IMR-90 (cell line): ENCODE measurements around the gene SLC23A2. TPM values are rescaled to one million over a fixed set of nuclear protein-coding genes. Genes with fewer than 3 reads are reported as not detected.

Source experiments
- ATAC-seq: fragments of 200-7000 bp; cut with Tn5 transposase; 2 replicates; pipeline ENCODE4 v1.9.1; 2020; ENCODE audit warnings: low read depth, mild to moderate bottlenecking, moderate library complexity
- BruUV-seq: library from RNA; stranded (reverse); fragments of 400-500 nt; replicated peaks from 2 replicates; lab custom pipeline; 2021; lab: Mats Ljungman, UMichigan
- CTCF ChIA-PET: fragments of 300-600 bp; formaldehyde crosslinking; extraction: SDS; loops from one replicate; lab custom pipeline; 2021; ENCODE audit warnings: antibody characterized with exemption; lab: Yijun Ruan, JAX
- POLR2A ChIA-PET: fragments of 300-600 bp; sonication (Branson Sonifier 250); formaldehyde crosslinking; loops from one replicate; lab custom pipeline; 2022; ENCODE audit warnings: antibody characterized with exemption; ENCODE audit not compliant: unreplicated experiment; lab: Charles Lee
- DNase-seq: peaks from one replicate; pipeline ENCODE4 v3.0.0; 2013
- H2AFZ ChIP-seq: replicated peaks from 2 replicates; pipeline ENCODE3; 2013; ENCODE audit warnings: low read length, mild to moderate bottlenecking; ENCODE audit not compliant: poor library complexity
- H2AK5ac ChIP-seq: 2 replicates; pipeline ENCODE4 v1.6.1; 2013; ENCODE audit warnings: low read depth, low read length, inconsistent platforms
- H2AK9ac ChIP-seq: replicated peaks from 2 replicates; pipeline ENCODE3; 2013; ENCODE audit warnings: mild to moderate bottlenecking, low read depth, low read length, moderate library complexity; ENCODE audit not compliant: poor library complexity
- H2BK120ac ChIP-seq: 2 replicates; pipeline ENCODE4 v1.6.1; 2013; ENCODE audit warnings: low read depth, low read length, inconsistent platforms
- H2BK15ac ChIP-seq: 3 replicates; pipeline ENCODE4 v1.6.1; 2013; ENCODE audit warnings: low read depth, low read length, inconsistent platforms
- H2BK20ac ChIP-seq: 2 replicates; pipeline ENCODE4 v1.6.1; 2013; ENCODE audit warnings: low read depth, mild to moderate bottlenecking, inconsistent platforms, low read length, moderate library complexity
- H2BK5ac ChIP-seq: 2 replicates; pipeline ENCODE4 v1.6.1; 2013; ENCODE audit warnings: mild to moderate bottlenecking, low read depth, low read length, inconsistent platforms; ENCODE audit not compliant: poor library complexity, severe bottlenecking
- H3K14ac ChIP-seq: replicated peaks from 2 replicates; pipeline ENCODE4 v1.6.1; 2013; ENCODE audit warnings: low read depth, low read length, inconsistent platforms
- H3K18ac ChIP-seq: 2 replicates; pipeline ENCODE4 v1.6.1; 2013; ENCODE audit warnings: low read depth, low read length, control low read depth
- H3K23ac ChIP-seq: 2 replicates; pipeline ENCODE4 v1.6.1; 2013; ENCODE audit warnings: low read depth, low read length, inconsistent platforms
- H3K27ac ChIP-seq: 2 replicates; pipeline ENCODE4 v1.5.1; 2013; ENCODE audit warnings: mild to moderate bottlenecking, control low read depth, low read length; ENCODE audit not compliant: insufficient read depth
- H3K27me3 ChIP-seq: 2 replicates; pipeline ENCODE4 v1.6.1; 2013; ENCODE audit warnings: low read length; ENCODE audit not compliant: control insufficient read depth, insufficient read depth
- H3K36me3 ChIP-seq: 2 replicates; pipeline ENCODE4 v1.6.1; 2013; ENCODE audit warnings: low read length, mixed read lengths; ENCODE audit not compliant: control insufficient read depth, insufficient read depth
- H3K4ac ChIP-seq: 2 replicates; pipeline ENCODE4 v1.6.1; 2013; ENCODE audit warnings: low read depth, low read length, inconsistent platforms
- H3K4me1 ChIP-seq: 2 replicates; pipeline ENCODE4 v1.6.1; 2013; ENCODE audit warnings: low read length, mixed read lengths; ENCODE audit not compliant: control insufficient read depth, insufficient read depth
- H3K4me2 ChIP-seq: 2 replicates; pipeline ENCODE4 v1.6.1; 2013; ENCODE audit warnings: low read depth, mild to moderate bottlenecking, control low read depth, low read length, moderate library complexity
- H3K4me3 ChIP-seq: 2 replicates; pipeline ENCODE4 v1.5.1; 2013; ENCODE audit warnings: low read depth, mild to moderate bottlenecking, control low read depth, low read length, moderate library complexity; ENCODE audit not compliant: insufficient read depth
- H3K56ac ChIP-seq: 2 replicates; pipeline ENCODE4 v1.6.1; 2013; ENCODE audit warnings: low read length, inconsistent platforms; ENCODE audit not compliant: insufficient read depth; ENCODE audit errors: extremely low read depth
- H3K79me1 ChIP-seq, 2 experiments: 2 replicates each; pipeline ENCODE4 v1.6.1; 2013; ENCODE audit warnings: low read length in 2 of 2, inconsistent platforms in 1 of 2, low read depth in 1 of 2
- H3K9ac ChIP-seq: 2 replicates; pipeline ENCODE4 v1.6.1; 2013; ENCODE audit warnings: low read depth, low read length, control low read depth
- H3K9me1 ChIP-seq: 2 replicates; pipeline ENCODE4 v1.6.1; 2013; ENCODE audit warnings: low read length, inconsistent platforms; ENCODE audit not compliant: insufficient read depth
- H3K9me3 ChIP-seq: 2 replicates; pipeline ENCODE4 v1.6.1; 2013; ENCODE audit warnings: low read length; ENCODE audit not compliant: control insufficient read depth, insufficient read depth
- H4K20me1 ChIP-seq: 2 replicates; pipeline ENCODE4 v1.6.1; 2013; ENCODE audit warnings: low read length, inconsistent platforms; ENCODE audit not compliant: insufficient read depth
- H4K5ac ChIP-seq: 2 replicates; pipeline ENCODE4 v1.6.1; 2013; ENCODE audit warnings: mild to moderate bottlenecking, low read depth, low read length, control low read depth
- H4K8ac ChIP-seq, 2 experiments: 2 replicates each; pipeline ENCODE4 v1.6.1; 2013; ENCODE audit warnings: low read depth in 2 of 2, low read length in 2 of 2, control low read depth in 1 of 2, inconsistent platforms in 1 of 2
- H4K91ac ChIP-seq: 2 replicates; pipeline ENCODE4 v1.6.1; 2013; ENCODE audit warnings: low read depth, low read length, inconsistent platforms; ENCODE audit not compliant: insufficient read depth
- BHLHE40 ChIP-seq: fragments of 150-350 bp; IDR thresholded peaks from 2 replicates; pipeline ENCODE4 v1.6.1; 2016; ENCODE audit warnings: mild to moderate bottlenecking, low read depth, low read length
- CEBPB ChIP-seq: IDR thresholded peaks from 2 replicates; pipeline ENCODE4 v1.6.1; 2012; ENCODE audit warnings: low read depth, low read length, improper control_type of control experiment
- CHD1 ChIP-seq: IDR thresholded peaks from 2 replicates; pipeline ENCODE4 v1.6.1; 2012; ENCODE audit warnings: low read depth, low read length, improper control_type of control experiment
- ELK1 ChIP-seq: fragments of 150-350 bp; IDR thresholded peaks from 2 replicates; pipeline ENCODE4 v1.6.1; 2016; ENCODE audit warnings: low read depth, mild to moderate bottlenecking, low read length, moderate library complexity, borderline replicate concordance
- FOS ChIP-seq: fragments of 150-350 bp; IDR thresholded peaks from 2 replicates; pipeline ENCODE4 v1.6.1; 2016; ENCODE audit warnings: low read depth, low read length
- MAFK ChIP-seq: IDR thresholded peaks from 2 replicates; pipeline ENCODE4 v1.6.1; 2012; ENCODE audit warnings: low read depth, low read length, improper control_type of control experiment
- MXI1 ChIP-seq: IDR thresholded peaks from 2 replicates; pipeline ENCODE4 v1.6.1; 2012; ENCODE audit warnings: low read depth, mild to moderate bottlenecking, low read length, moderate library complexity, borderline replicate concordance
- NFE2L2 ChIP-seq: fragments of 150-350 bp; IDR thresholded peaks from 2 replicates; pipeline ENCODE4 v1.6.1; 2016; ENCODE audit warnings: low read depth, mild to moderate bottlenecking, low read length
- POLR2A ChIP-seq: IDR thresholded peaks from 2 replicates; pipeline ENCODE4 v1.6.1; 2012; ENCODE audit warnings: mild to moderate bottlenecking, low read depth, low read length
- RAD21 ChIP-seq: IDR thresholded peaks from 2 replicates; pipeline ENCODE4 v1.6.1; 2012; ENCODE audit warnings: low read length, improper control_type of control experiment
- RCOR1 ChIP-seq: IDR thresholded peaks from 2 replicates; pipeline ENCODE4 v1.6.1; 2012; ENCODE audit warnings: mild to moderate bottlenecking, low read length, improper control_type of control experiment; ENCODE audit not compliant: insufficient replicate concordance
- RFX5 ChIP-seq: IDR thresholded peaks from 2 replicates; pipeline ENCODE4 v1.8.0; 2012; ENCODE audit warnings: low read depth, mild to moderate bottlenecking, low read length, moderate library complexity
- SMC3 ChIP-seq: fragments of 150-350 bp; IDR thresholded peaks from 2 replicates; pipeline ENCODE4 v1.6.1; 2016; ENCODE audit warnings: low read depth, mild to moderate bottlenecking, antibody characterized with exemption, low read length, moderate library complexity
- WGBS, 2 experiments: methylation state at CpG; one replicate each; pipeline versions ENCODE4 v1.1.5 to v1.1.7; 2013; ENCODE audit warnings: missing lambda C conversion rate in 2 of 2; ENCODE audit not compliant: insufficient read length in 1 of 2; ENCODE audit errors: extremely low coverage in 2 of 2; 5-methylcytosine and 5-hydroxymethylcytosine counted together
- dilution Hi-C: fragments of 300-500 bp; cut with HindIII; formaldehyde crosslinking; loops from one replicate; pipeline ENCODE4 v1.14.3; 2018; ENCODE audit warnings: low sequenced_read_pairs; ENCODE audit not compliant: unreplicated experiment
- in situ Hi-C: fragments of 300-500 bp; cut with MboI; formaldehyde crosslinking; loops from 3 replicates; pipeline ENCODE4 v1.14.3; 2019; ENCODE audit warnings: low sequenced_read_pairs, inconsistent platforms, mixed read lengths
- intact Hi-C: fragments of 100-400 bp; cut with micrococcal nuclease; formaldehyde crosslinking; loops from 2 replicates; pipeline ENCODE4 v1.10.0; 2022
- polyA plus RNA-seq, 3 experiments: library from polyadenylated mRNA; depleted of rRNA; stranded (reverse); fragments of >200 nt; gene quantifications; 2 replicates each; pipeline ENCODE4 v1.2.3, GENCODE V29; 2012; ENCODE audit warnings: low replicate concordance in 1 of 3
- total RNA-seq: library from RNA; depleted of rRNA; stranded (reverse); fragments of >200 nt; gene quantifications from 2 replicates; pipeline ENCODE4 v1.2.3, GENCODE V29; 2012
- TF ChIP-seq, protein P1 (sequence below): conservative IDR thresholded peaks from 2 replicates; pipeline ENCODE4 v1.5.1; 2012; ENCODE audit warnings: mild to moderate bottlenecking, low read depth, low read length, improper control_type of control experiment

Gene SLC23A2
- total and polyA plus RNA-seq, 2 of the 4 experiments (the other 2 are of a cell fraction) = 10.2 to 14.4 TPM

- H3K56ac ChIP-seq = no peak overlapping the region
- no peak for ATAC-seq
- H3K14ac ChIP-seq = 0 out of 2 replicates have a peak overlapping the region, but pooled peaks have one; percentile 56
- peak; percentile 12 for DNase-seq
- in situ Hi-C loops (no loop called here), dilution Hi-C loops (no loop called here), intact Hi-C loops (no loop called here)
- BruUV-seq = no TSS peak
- H2AFZ ChIP-seq = no peak overlapping the region
- ChIA-PET CTCF (interaction anchor here (0.6 kb wide), 1 partner anchor 103 kb away, joined by 3 read pairs; no protein-coding TSS in a partner anchor), POLR2A (interaction anchor here (0.5 kb wide), 1 partner anchor 261 kb away, joined by 3 read pairs; no protein-coding TSS in a partner anchor)
- H2BK120ac ChIP-seq = no peak overlapping the region; the same call in 1 of the 2 replicates
- H3K79me1 ChIP-seq = no peaks in the 10 kb centered on the region
- H3K9me1 ChIP-seq = 0 out of 2 replicates have a peak, but pooled peaks cover 2% of the 10 kb centered on the region
- H3K4me3 ChIP-seq = no peak overlapping the region
- H3K18ac ChIP-seq = peak overlapping the region; percentile 48; the same call in 1 of the 2 replicates
- no peak overlapping the region for H2AK9ac ChIP-seq
- H2BK5ac ChIP-seq = no peak overlapping the region
- TF ChIP-seq RCOR1 (no peak), CEBPB (no peak), SMC3 (no peak), MXI1 (no peak), ELK1 (no peak), POLR2A (no peak), CHD1 (no peak), MAFK (0 out of 2 replicates have a peak, but pooled peaks have one; percentile 33), FOS (no peak), BHLHE40 (no peak), RAD21 (no peak), RFX5 (no peak), NFE2L2 (peak; percentile 33; the same call in 1 of the 2 replicates)
- TF ChIP-seq, protein P1, sequence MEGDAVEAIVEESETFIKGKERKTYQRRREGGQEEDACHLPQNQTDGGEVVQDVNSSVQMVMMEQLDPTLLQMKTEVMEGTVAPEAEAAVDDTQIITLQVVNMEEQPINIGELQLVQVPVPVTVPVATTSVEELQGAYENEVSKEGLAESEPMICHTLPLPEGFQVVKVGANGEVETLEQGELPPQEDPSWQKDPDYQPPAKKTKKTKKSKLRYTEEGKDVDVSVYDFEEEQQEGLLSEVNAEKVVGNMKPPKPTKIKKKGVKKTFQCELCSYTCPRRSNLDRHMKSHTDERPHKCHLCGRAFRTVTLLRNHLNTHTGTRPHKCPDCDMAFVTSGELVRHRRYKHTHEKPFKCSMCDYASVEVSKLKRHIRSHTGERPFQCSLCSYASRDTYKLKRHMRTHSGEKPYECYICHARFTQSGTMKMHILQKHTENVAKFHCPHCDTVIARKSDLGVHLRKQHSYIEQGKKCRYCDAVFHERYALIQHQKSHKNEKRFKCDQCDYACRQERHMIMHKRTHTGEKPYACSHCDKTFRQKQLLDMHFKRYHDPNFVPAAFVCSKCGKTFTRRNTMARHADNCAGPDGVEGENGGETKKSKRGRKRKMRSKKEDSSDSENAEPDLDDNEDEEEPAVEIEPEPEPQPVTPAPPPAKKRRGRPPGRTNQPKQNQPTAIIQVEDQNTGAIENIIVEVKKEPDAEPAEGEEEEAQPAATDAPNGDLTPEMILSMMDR = no peak
- no CpG with 5 or more reads among the region's 6 CpGs for WGBS, 2 experiments
- no peaks in the 10 kb centered on the region for H3K27me3 ChIP-seq
- no peak overlapping the region for H4K91ac ChIP-seq
- no peaks in the 10 kb centered on the region; the same call in 1 of the 2 replicates for H3K4me1 ChIP-seq
- no peak overlapping the region for H3K4me2 ChIP-seq
- H3K27ac ChIP-seq = no peak overlapping the region
- no peak overlapping the region; the same call in 1 of the 2 replicates for H3K23ac ChIP-seq
- 0 out of 3 replicates have a peak overlapping the region, but pooled peaks have one; percentile 11 for H2BK15ac ChIP-seq
- no peak overlapping the region for H2AK5ac ChIP-seq
- H3K36me3 ChIP-seq = no peaks in the 10 kb centered on the region
- H3K9me3 ChIP-seq = no peaks in the 10 kb centered on the region
- H3K9ac ChIP-seq = no peak overlapping the region
- no peak overlapping the region for H2BK20ac ChIP-seq
- H4K5ac ChIP-seq = no peak overlapping the region
- no peak overlapping the region for H3K4ac ChIP-seq
- no peak overlapping the region for H4K8ac ChIP-seq
- no peaks in the 10 kb centered on the region for H4K20me1 ChIP-seq
Measured at GRCh38 chr20:5024103-5024502, 22.8 kb upstream of the SLC23A2 start.
